Gastroesophageal sphincter (tissue), 4 donors: ENCODE results near the gene ANO5. TPM values are rescaled to one million over a fixed set of nuclear protein-coding genes. Genes with fewer than 3 reads are reported as not detected.

Source experiments
- ATAC-seq: fragments of 150-250 bp; one replicate; pipeline ENCODE4 v1.9.1; 2016; ENCODE audit warnings: mild to moderate bottlenecking, moderate library complexity
- H3K27ac ChIP-seq, 4 donors: fragments of 200-600 bp; sonication (generic) in 3 of 4; 1 replicate in 3 of 4; 2 replicates in 1 of 4; pipeline ENCODE4 v1.5.1; 2016 to 2019
- H3K27me3 ChIP-seq: fragments of 200-600 bp; sonication (generic); one replicate; pipeline ENCODE4 v1.5.1; 2019
- H3K36me3 ChIP-seq, 2 donors: fragments of 200-600 bp; sonication (generic); one replicate each; pipeline ENCODE4 v1.5.1; 2019; ENCODE audit warnings: control low read depth in 1 of 2
- H3K4me1 ChIP-seq, 3 donors: fragments of 200-600 bp; sonication (generic); 1 replicate in 2 of 3; 2 replicates in 1 of 3; pipeline ENCODE4 v1.5.1; 2016 to 2019; ENCODE audit warnings: control low read depth in 2 of 3
- H3K4me3 ChIP-seq, 2 donors: fragments of 200-600 bp; sonication (generic); one replicate each; pipeline ENCODE4 v1.5.1; 2019; ENCODE audit warnings: mild to moderate bottlenecking in 1 of 2, moderate library complexity in 1 of 2
- H3K9me3 ChIP-seq, 3 donors: fragments of 200-600 bp; sonication (generic); one replicate each; pipeline ENCODE4 v1.5.1; 2017 to 2019; ENCODE audit warnings: control low read depth in 2 of 3
- EP300 ChIP-seq: sonication (generic); formaldehyde crosslinking; IDR thresholded peaks from one replicate; pipeline ENCODE4 v1.6.1; 2017; ENCODE audit warnings: antibody characterized with exemption, mild to moderate bottlenecking
- POLR2A ChIP-seq, 2 donors: fragments of 450-650 bp; IDR thresholded peaks; one replicate each; pipeline ENCODE4 v1.6.1; 2017; ENCODE audit warnings: antibody characterized with exemption in 2 of 2, mild to moderate bottlenecking in 2 of 2, moderate library complexity in 1 of 2
- POLR2AphosphoS5 ChIP-seq: sonication (generic); formaldehyde crosslinking; IDR thresholded peaks from one replicate; pipeline ENCODE4 v1.6.1; 2017; ENCODE audit warnings: antibody characterized with exemption
- WGBS, 2 donors: methylation state at CpG; one replicate each; pipeline ENCODE4 v1.1.5; 2018; ENCODE audit warnings: low coverage in 1 of 2; 5-methylcytosine and 5-hydroxymethylcytosine counted together
- total RNA-seq, 4 donors: library from RNA; depleted of rRNA; stranded (reverse); fragments of >200 nt; gene quantifications; one replicate each; pipeline ENCODE4 v1.1.0, GENCODE V29; 2016
- TF ChIP-seq, protein P1 (sequence below), 4 experiments: fragments of 200-600 bp in 2 of 4; fragments of 450-650 bp in 2 of 4; sonication (generic) in 1 of 4; IDR thresholded peaks; one replicate each; pipeline ENCODE4 v1.5.1; 2017 to 2019; ENCODE audit warnings: antibody characterized with exemption in 4 of 4, mild to moderate bottlenecking in 2 of 4, moderate library complexity in 2 of 4

The ANO5 gene
- total RNA-seq, 4 donors from 2014 or later: 21.5 to 33.2 (median 27.5) TPM

DNA sequence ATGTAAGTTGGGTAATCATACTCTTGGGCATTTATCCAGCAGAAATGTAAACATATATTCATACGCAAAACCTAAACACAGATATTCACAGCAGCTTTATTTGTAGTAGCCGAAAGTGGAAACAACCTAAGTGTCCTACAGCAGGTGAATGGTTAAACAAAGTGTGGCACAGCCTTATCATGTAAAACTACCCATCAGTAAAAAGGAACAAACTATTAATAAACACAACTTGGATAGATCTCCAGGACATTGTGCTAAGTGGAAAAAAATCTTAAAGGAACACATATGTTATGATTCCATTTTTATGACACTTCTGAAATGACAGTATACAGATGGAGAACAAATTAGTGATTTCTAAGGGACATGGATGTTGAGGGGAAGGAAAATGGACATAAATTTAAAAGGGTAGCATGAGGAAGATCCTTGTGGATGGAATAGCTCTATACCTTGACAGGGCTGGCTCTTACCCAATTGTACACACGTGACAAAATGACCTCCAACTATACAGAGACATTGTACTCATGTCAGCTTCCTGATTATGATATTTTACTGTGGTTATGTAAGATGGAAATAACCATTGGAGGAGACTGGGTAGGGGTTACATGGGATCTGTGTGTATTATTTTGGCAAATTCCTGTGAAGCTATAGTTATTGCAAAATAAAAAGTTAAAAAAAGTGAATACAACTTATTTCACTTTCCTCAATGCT lies 15.4 kb downstream of the ANO5 start:
- Histone ChIP-seq H3K4me1 (peaks cover 0 to 30% (median 0%) of the 10 kb centered on the region in 3 donors), H3K27ac (no peak overlapping the region), H3K27me3 (no peaks in the 10 kb centered on the region), H3K9me3 (no peaks in the 10 kb centered on the region), H3K36me3 (no peaks in the 10 kb centered on the region), H3K4me3 (no peak overlapping the region)
- no peak for ATAC-seq
- 36 to 59% methylated on average over 1 to 3 of the region's 3 CpGs for WGBS, 2 donors
- TF ChIP-seq POLR2AphosphoS5: no peak

DNA sequence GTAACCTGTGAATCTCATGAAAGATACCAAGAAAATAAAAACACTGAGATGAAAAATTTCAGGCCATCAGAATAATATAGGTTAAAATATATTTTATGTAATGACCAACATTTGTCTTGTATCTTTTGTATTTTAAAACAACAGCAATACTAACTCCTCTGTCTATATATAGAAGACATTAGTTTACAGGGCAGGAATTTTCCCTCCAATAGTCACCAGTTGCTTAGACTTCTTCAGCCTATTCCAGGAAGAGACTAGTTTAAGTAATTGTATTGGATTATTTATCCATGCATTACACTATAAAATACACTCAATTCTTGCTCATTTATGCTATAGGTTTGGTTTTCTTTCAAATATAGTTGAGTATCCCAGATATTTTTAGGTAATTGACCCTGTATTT lies 24.1 kb downstream of the ANO5 start:
- no peak for ATAC-seq

DNA sequence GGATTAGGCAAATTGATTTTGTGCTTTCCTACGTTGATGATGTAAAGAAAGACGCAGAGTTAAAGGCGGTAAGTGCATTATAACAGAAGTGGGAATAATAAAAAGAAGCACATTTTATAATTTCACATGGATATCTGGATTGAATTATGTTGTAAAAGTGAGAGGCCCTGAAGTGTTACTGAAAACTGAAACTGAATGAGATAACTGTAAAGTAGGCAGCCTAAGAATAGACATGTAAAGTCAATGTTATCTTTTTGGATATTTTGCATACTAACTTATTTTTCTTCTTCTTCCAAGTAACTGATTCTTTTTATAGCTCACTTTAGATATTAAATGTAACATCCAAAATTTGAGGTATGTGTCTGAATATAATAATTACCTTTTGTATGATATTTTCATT lies 28.3 kb downstream of the ANO5 start:
- H3K27ac ChIP-seq: no peak overlapping the region
- ATAC-seq: no peak
- no peaks in the 10 kb centered on the region for H3K4me1 ChIP-seq
- no peaks in the 10 kb centered on the region for H3K9me3 ChIP-seq
- TF ChIP-seq EP300: no peak
- no peak for TF ChIP-seq POLR2AphosphoS5
- TF ChIP-seq, protein P1, sequence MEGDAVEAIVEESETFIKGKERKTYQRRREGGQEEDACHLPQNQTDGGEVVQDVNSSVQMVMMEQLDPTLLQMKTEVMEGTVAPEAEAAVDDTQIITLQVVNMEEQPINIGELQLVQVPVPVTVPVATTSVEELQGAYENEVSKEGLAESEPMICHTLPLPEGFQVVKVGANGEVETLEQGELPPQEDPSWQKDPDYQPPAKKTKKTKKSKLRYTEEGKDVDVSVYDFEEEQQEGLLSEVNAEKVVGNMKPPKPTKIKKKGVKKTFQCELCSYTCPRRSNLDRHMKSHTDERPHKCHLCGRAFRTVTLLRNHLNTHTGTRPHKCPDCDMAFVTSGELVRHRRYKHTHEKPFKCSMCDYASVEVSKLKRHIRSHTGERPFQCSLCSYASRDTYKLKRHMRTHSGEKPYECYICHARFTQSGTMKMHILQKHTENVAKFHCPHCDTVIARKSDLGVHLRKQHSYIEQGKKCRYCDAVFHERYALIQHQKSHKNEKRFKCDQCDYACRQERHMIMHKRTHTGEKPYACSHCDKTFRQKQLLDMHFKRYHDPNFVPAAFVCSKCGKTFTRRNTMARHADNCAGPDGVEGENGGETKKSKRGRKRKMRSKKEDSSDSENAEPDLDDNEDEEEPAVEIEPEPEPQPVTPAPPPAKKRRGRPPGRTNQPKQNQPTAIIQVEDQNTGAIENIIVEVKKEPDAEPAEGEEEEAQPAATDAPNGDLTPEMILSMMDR (IDR thresholded peaks at IDR 0.05): no peak
- TF ChIP-seq POLR2A (IDR thresholded peaks at IDR 0.05): no peak
- H3K27me3 ChIP-seq: no peaks in the 10 kb centered on the region
- H3K36me3 ChIP-seq: peaks cover 0 to 28% of the 10 kb centered on the region in 2 donors
- WGBS, 2 donors: 93 to 98% methylated on average over 3 of the region's 3 CpGs
- H3K4me3 ChIP-seq: no peak overlapping the region

More for the DNA sequence above, 24.1 kb downstream of the ANO5 start:
- Histone ChIP-seq H3K36me3 (peaks cover 0 to 5% of the 10 kb centered on the region in 2 donors), H3K4me3 (no peak overlapping the region), H3K4me1 (no peaks in the 10 kb centered on the region), H3K27me3 (no peaks in the 10 kb centered on the region), H3K9me3 (no peaks in the 10 kb centered on the region), H3K27ac (no peak overlapping the region)
- TF ChIP-seq POLR2AphosphoS5 (no peak), EP300 (no peak), POLR2A (IDR thresholded peaks at IDR 0.05) (no peak)
- TF ChIP-seq, protein P1 (IDR thresholded peaks at IDR 0.05): no peak

DNA sequence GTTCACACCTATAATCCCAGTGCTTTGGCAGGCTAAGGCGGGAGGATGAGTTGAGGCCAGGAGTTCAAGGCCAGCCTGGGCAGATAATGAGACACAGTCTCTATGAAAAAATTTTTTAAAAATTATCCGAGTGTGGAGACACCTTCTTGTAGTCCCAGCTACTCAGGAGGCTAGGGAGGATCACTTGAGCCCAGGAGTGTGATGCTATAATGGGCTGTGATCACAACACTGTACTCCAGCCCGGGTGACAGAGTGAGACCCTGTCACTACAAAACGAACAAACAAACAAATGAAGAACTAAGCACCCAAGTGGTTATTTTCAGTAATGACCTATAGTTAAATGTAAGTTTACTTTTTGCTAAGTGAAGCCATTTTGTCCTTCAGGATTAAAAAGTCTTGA lies 32.3 kb downstream of the ANO5 start:
- Histone ChIP-seq H3K27me3 (no peaks in the 10 kb centered on the region), H3K4me3 (no peak overlapping the region), H3K36me3 (peaks cover 0 to 40% of the 10 kb centered on the region in 2 donors), H3K27ac (no peak overlapping the region), H3K4me1 (no peaks in the 10 kb centered on the region), H3K9me3 (no peaks in the 10 kb centered on the region)
- no peak for ATAC-seq
- no peak for TF ChIP-seq EP300
- TF ChIP-seq POLR2A (IDR thresholded peaks at IDR 0.05): no peak
- no peak for TF ChIP-seq POLR2AphosphoS5
- TF ChIP-seq, protein P1 (IDR thresholded peaks at IDR 0.05): no peak
- 77 to 90% methylated on average over 4 of the region's 4 CpGs for WGBS, 2 donors

DNA sequence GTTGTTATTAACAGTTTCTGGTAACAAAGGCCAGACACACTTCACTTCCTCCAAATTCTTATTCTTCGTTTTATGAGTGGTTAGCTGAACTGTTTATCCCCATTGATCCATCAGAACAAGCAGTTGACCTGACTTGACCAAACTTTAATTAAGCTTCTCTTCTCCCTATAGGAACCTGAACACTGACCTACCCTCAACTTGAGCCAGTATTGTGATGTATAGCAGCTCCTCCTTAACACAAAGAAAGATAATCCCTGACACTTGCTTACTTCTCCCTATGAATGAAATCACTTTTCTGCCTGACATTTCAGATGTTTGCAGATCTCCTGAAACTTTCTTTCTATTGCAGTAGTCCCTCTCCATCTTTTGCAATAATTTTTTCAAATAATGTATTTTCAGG lies 41.9 kb downstream of the ANO5 start:
- 56 to 60% methylated on average over 1 of the region's 1 CpG for WGBS, 2 donors
- Histone ChIP-seq H3K4me3 (no peak overlapping the region), H3K27me3 (no peaks in the 10 kb centered on the region), H3K27ac (no peak overlapping the region), H3K9me3 (no peaks in the 10 kb centered on the region), H3K4me1 (no peaks in the 10 kb centered on the region), H3K36me3 (peaks cover 0 to 8% of the 10 kb centered on the region in 2 donors)
- no peak for ATAC-seq
- TF ChIP-seq, protein P1 (IDR thresholded peaks at IDR 0.05): no peak
- TF ChIP-seq POLR2A (IDR thresholded peaks at IDR 0.05) (no peak), POLR2AphosphoS5 (no peak), EP300 (no peak)
